PFSK-1 (cell line): ENCODE data around the gene SCFD1.

ENCODE experiments used
- POLR2AphosphoS5 ChIP-seq: IDR thresholded peaks from 2 replicates; pipeline ENCODE4 v1.6.1; 2012; ENCODE audit warnings: low read depth, mild to moderate bottlenecking, control low read depth, low read length, moderate library complexity
- REST ChIP-seq, 2 experiments: IDR thresholded peaks; 2 replicates each; pipeline versions ENCODE4 v1.6.1 to v1.8.0; 2011 to 2012; ENCODE audit warnings: low read depth in 2 of 2, low read length in 2 of 2, control low read depth in 1 of 2, inconsistent platforms in 1 of 2, mild to moderate bottlenecking in 1 of 2, moderate library complexity in 1 of 2; ENCODE audit not compliant: insufficient read depth in 1 of 2

GRCh38 chr14:30580616-30581282 lies 41.4 kb upstream of the SCFD1 start:
- TF ChIP-seq REST (IDR thresholded peaks at IDR 0.05; ENCODE audit: insufficient read depth in 1 of 2, low read depth in 2 of 2, low read length in 2 of 2) (no peak), POLR2AphosphoS5 (no peak)
